ENCODE measurements around the gene SLC6A1.

DNA sequence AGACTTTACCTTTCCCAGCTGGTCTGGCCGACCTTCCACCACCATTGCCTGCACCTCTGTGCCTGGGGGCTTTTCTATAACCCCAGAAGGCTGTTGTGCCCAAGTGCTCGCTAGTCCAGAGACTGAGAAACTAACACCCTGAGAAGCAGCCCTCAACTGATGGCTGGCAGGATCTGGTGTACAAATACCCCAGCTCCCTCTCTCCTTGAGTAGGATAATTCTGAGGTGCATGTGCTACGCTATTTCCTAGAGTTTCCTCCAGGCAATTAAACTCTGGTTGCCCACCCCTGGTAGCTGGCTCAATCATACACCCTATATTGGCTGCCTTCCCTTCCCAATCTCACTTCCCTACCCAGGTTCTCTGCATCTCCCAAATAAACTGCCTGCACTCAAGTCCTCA is 11.5 kb upstream of the SLC6A1 start:
- TF ChIP-seq POLR2AphosphoS5 (IDR thresholded peaks at IDR 0.05) (no peak), POLR2A (IDR thresholded peaks at IDR 0.05; ENCODE audit: low read depth) (no peak), EP300 (IDR thresholded peaks at IDR 0.05) (no peak)
- TF ChIP-seq, protein P1, sequence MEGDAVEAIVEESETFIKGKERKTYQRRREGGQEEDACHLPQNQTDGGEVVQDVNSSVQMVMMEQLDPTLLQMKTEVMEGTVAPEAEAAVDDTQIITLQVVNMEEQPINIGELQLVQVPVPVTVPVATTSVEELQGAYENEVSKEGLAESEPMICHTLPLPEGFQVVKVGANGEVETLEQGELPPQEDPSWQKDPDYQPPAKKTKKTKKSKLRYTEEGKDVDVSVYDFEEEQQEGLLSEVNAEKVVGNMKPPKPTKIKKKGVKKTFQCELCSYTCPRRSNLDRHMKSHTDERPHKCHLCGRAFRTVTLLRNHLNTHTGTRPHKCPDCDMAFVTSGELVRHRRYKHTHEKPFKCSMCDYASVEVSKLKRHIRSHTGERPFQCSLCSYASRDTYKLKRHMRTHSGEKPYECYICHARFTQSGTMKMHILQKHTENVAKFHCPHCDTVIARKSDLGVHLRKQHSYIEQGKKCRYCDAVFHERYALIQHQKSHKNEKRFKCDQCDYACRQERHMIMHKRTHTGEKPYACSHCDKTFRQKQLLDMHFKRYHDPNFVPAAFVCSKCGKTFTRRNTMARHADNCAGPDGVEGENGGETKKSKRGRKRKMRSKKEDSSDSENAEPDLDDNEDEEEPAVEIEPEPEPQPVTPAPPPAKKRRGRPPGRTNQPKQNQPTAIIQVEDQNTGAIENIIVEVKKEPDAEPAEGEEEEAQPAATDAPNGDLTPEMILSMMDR (IDR thresholded peaks at IDR 0.05), result no peak
